Right renal pelvis (tissue), 4 donors: ENCODE results near the gene ZBTB24. TPM values are rescaled to one million over a fixed set of nuclear protein-coding genes. Genes with fewer than 3 reads are reported as not detected.
A peak's percentile ranks its signal among the peaks of the same experiment; 100 is the strongest.
"Not testable (repeated sequence)": the region's sequence is repeated elsewhere in the genome, so short reads cannot be mapped to it uniquely, and the experiment has no call there.

ENCODE experiments used
- DNase-seq, 4 donors: peaks; one replicate each; pipeline ENCODE4 v3.0.0-alpha.2; 2013; ENCODE audit warnings: low read depth in 4 of 4, low spot score in 3 of 4, missing footprints in 1 of 4
- polyA plus RNA-seq, 4 donors: library from polyadenylated mRNA; unstranded; fragments of 120-200 nt; gene quantifications; one replicate each; pipeline ENCODE4 v1.2.1, GENCODE V29; 2013; ENCODE audit not compliant: insufficient read length in 4 of 4

Gene ZBTB24
- polyA plus RNA-seq, 4 donors: 14.6 to 17.9 (median 15.6) TPM

DNA sequence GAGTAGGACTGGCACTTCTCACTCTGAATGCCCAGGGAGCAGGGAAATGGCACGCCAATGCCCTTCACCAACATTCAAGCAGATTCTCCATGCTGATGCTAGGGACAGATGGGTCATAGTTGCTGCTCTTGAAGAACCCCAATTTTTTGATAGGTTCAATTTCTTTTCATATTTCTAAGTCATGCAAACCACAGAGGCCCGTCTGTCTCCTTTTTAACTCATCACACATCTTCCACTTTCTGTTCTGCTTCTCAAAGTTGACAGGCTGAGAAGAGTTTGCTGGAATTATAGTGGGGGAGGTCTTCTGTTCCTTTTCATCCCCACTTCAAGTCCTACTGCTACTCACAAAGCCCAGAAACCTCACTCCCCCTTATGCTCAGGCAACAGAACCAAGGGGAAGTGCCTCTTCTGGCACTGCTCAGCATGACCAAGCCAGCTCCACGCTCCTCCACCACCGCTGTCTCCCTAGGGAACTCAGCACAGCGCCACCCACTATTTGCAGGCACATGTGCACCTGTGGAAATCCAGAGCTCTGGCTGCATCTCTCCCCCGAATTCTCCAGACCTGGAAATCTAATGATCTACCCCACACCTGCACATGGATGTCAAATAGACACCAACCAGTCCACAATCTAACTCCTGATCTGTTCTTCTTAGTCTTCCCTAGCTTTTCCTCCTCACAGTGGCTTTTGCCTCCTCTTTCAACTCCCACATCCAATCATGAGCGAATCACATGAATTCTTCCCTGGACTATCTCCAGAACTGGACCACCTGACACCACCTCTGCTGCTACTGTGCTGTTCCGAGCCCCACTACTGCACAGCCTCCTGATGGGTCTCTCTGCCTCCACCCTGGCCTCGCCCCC is 10.7 kb downstream of the ZBTB24 start:
- no peak for DNase-seq

DNA sequence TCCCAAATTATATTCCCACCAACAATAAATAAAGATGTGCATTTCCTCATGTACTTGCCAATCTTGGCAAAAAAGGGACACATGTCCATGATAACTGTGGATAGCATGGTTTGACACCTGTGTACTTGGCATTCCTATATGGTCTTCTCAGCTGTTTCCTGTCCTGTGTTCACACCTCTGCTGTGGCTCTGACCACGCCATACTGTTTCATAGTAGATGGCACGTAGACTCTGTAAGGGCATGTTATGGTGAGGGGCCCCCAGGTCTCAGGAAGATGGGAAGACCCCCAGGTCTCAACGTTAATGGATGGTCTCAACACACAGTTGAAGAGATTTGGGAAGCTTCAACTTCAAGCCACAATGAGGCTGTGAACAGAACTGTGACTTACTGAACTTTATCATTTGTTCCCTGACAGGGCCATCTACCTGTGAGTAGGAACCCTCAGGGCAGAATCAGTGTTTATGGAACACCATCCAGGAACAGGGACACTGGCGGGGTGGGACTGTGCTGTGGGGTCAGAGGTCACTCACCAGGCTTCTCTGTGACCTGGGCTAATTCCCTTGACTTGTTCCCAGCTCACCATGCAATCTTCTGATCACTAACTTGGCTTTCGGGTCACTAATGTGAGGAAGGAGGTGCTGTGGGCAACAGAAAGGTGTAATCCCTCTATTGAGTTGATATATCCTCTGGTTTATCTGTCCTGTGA is 11.8 kb downstream of the ZBTB24 start:
- no peak for DNase-seq

DNA sequence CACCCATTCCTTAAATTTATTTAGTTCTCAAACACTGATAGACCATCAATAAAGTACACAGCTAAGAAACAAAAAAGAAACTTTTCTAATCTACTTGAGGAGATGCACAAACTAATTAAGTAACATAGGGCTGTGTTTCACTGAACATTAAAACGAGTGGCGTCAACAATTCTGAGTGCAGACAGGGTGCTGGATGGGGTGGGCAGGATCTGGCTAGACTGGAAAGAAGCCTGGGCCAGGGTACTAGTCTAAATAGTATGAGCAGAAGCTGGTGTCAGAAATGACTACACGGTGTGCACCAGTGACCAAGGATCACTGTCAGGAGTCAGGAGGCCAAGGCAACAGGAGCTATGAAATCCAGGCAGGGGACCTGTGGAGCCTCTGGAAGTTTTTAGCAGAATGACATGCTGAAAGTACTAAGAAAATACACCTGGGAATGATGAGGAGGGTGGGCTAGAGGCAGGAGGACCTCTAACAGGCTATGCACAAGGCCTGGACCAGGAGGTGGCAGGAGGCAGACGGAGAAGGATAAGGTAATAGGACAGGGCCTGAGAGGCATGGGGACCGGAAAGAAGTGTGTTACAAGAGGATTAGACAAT is 13.3 kb downstream of the ZBTB24 start:
- DNase-seq: no peak

DNA sequence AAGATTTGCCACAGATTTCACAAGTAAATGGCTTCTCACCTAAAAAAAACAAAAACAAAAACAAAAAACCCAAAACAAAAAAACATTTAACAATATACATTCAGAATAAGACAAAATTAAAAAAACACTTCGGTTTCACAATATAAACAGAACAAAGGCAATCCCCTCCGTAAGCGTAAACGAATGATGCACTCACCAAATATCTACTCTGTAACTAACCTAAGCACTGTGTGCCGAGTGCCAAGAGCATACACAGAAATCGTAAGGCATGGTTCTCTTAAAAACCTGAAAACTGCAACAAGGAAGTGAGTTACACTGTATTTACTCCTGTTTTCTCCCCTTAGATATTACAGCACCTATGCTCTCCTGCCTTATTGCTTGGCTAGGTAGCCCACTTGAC is 15.3 kb downstream of the ZBTB24 start:
- DNase-seq: no peak

DNA sequence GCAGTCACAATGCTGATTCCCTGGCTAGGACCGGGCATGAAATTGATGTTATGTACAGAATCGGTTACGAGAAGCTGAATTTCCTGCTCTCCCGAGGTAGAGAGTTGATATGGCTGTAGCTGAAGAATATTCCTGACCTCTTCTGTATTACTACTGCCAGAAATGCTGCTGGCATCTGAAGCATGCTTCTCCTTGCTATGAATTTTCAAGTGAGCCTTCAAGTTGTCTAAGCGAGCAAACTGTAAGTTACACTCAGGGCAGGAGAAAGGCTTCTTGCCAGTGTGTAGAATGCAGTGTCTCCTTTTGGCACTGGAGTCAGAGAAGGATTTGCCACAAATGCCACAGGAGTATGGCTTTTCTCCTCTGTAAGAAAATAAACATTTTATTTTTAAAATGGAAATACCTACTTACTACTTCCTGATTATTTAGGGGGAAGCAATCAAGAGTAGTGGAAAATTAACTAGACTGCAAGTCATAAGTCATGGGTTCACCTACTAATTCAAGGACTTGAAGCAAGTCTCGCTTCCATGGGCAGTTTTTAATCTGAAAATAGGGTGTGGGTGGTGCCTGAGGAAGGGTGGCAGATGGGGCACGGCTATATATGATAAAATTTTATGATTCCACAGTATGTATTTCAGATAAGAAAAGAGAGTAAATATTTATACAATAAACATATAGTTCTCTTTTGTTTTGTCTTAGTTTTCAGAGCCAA is 16.7 kb downstream of the ZBTB24 start:
- no peak for DNase-seq

DNA sequence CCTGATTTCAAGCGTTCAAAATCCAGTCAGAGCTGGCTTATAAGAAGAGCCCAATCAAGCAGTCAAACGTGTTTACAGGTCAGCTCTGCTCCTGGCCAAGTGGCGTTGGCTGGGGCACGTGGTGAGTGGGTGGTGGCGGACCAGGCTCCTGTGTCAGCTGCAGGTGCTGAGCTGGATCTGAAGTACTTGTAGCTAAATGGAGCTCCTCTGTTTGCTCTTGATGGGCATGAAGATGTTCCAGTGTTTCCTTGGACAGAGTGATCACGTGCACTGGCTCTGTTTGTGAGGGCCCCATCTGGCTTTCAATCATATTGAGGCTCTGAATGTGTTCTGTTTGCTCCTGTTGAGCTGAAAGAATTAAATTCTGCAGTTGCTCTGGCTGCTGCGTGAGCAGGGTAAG is 17.2 kb downstream of the ZBTB24 start:
- DNase-seq: no peak

DNA sequence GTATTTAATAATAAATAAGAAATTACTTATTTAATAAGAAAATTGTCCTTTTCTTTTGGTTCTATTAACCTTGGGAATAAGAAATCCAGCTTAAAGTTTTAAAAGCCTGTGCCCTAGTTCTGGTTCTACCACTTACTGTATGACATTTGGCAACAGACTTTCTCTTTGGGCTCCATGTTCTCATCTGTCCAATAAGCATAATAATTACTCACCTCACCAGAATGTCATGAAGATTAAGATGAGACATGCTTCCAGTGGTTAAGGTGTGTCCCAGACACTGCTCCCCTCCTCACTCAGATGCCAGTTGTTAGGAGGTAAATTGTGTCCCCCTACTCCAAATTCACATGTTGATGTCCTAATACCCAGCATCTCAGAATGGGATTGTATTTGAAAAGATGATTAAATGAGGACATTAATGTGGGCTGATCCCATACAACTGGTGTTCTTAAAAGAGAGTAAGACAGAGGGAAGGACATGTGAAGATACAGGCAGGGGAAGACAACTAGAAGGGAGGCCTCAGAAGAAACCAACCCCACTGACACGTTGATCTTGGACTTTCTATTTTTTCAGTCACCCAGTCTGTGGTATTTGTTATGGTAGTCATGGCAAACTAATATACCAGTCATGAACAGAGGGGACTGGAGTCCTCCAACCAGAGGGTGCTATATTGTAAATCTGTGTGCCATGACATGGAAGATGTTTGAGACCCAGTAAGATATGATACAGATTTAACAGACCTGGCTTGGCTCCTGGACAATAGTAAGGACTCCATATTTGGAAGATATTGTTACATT is 21.1 kb downstream of the ZBTB24 start:
- DNase-seq: no peak

DNA sequence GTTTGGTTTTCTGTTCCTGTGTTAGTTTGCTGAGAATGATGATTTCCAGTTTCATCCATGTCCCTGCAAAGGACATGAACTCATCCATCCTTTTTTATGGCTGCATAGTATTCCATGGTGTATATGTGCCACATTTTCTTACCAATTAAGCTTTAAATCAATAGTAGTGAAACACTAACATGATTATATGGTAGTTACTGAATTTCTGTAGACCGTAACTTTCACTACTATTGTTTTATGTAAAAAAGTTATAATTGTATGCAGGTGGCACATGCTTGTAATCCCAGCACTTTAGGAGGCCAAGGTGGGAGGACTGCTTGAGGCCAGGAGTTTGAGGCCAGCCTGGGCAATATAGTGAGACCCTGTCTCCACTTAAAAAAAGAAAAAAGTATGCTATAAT is 21.8 kb downstream of the ZBTB24 start:
- DNase-seq: not testable (repeated sequence)

DNA sequence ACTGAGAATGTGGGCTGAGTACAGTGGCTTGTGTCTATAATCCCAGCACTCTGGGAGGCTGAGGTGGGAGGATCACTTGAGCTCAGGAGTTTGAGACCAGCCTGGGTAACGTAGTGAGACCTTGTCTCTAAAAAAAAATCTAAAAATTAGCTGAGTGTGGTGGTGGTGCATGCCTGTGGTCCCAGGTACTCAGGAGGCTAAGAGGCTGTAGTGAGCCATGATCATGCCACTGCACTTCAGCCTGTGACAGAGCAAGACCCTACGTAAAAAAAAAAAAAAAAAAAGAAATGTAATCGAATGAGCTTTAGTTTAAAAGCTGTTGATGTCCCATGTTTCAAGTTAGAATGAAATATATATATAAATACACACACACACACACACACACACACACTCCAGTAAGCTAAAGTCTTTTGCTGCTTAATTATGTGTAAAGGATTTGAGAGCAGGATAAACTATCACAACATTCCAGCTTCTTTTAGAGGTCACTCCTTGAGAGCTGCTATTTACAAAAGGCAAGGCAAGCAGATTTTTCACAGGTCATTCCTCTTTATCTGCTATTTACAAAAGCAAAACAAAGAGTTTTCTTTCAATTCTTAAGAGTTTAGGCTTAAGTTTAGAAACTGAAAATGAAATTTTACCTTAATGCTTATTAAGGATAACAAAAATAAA is 22.7 kb downstream of the ZBTB24 start:
- DNase-seq: no peak

DNA sequence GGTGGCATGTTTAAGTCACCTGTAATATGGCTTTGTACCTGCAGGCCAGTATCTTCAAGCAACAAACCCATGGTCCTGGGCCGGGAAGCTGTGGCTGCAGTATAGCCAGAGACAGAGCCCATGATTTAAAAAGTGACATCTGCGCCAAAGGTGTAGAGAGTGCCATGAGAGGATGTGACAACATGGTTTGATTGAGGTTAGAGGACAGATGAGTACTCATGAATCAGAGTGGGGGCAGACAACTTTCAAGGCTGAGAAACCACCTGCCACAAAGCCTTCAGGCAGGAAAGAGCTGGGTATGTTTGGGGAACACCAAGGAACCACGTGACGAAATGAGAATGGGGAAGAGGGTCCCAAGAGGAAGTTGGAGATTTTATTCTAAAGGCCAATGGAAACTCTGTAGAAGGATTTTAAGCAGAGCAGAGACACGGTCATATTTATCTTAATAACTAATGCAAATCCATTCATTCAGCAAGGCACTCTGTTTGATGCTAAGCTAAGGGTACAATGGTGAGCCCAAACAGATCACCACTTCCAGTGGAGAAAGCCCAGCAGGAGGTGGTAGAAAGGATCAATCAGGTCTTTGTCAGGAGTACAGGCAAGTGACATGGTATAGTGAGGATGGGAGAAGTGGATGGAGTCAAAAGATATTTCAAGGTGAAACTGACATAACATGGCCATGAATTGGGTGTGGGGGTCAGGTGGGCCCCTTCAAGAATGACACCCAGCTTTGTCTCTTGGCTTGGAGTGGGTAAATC is 24.1 kb downstream of the ZBTB24 start:
- DNase-seq: no peak

DNA sequence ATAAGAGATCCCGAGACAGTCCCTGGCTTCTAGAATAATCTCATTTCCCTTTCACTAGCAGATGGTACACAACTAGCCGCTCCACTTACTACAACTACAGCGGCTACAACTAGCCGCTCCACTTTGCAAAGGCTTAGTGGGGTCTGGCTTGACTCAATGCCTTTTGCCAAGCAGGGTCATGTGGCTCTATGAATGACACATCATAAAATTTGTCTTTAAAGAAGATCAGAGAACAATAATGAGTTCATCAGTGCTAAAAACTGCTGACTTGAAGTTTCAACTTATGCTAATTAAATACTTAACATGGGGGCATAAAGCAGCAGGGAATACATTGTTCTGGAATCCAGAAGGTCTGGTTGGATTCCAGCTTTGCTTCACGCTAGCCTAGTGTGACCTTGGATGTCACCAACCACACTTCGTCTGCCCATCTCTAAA is 25.4 kb downstream of the ZBTB24 start:
- no peak for DNase-seq

DNA sequence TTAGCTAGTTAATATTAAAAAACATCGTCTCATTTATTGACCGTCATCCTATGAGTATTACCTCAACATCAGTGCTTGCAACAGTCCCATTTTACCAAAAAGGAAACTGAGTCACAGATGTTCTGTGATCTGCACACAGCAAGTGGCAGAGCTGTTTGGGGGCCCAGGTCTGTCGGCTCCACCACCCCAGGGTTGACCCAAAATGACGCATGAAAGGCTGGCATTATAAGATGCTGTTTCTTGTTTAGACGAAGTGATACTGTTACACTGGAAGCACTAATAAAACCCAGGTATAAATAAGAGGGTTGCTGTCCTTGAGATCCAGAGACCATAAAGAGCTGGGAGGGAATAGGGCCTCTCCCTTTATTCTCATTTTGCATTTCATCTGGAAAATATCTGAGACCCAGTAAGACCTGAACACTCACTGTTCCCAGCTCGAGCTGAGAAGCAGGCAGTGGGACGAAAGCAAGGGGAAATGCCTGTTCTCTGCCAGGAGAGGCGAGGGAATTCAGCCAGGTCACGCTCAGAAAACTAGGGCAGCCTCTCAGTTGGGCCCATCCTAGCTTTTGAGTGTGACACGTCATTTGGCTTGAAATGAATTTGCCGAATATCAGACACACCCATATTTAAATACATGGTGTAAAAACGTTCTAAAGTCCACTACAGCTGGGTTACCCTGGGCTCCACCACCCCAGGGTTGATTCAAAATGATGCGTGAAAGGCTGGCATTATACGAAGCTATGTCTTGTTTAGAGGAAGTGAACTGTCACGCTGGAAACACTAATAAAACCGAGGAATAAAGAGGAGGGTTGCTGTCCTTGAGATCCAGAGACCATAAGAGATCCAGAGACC is 26.1 kb downstream of the ZBTB24 start:
- DNase-seq: no peak

DNA sequence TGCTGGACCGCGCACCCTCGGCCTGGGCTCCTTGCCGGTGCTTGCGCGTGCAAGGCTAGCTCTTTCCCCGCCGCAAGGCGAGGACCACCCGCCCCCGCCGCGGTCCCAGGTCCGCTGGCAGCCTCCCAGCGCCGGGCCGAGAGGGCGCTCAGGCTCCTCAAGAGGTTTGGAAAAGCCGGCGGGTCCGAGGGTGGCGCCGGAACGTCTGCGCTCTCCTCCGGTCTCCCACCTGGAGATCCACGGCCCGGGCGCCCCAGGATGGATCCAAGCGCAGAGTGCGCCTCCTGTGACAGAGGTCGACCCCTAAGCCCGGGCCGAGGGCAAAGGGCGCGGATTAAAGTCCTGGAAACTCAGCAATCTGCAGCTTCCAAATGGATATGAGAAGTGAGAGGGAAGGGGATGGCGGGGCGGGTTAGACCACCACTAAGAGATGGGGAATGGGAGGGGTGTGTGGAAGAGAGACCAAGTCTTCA is 26.9 kb downstream of the ZBTB24 start:
- no peak for DNase-seq

DNA sequence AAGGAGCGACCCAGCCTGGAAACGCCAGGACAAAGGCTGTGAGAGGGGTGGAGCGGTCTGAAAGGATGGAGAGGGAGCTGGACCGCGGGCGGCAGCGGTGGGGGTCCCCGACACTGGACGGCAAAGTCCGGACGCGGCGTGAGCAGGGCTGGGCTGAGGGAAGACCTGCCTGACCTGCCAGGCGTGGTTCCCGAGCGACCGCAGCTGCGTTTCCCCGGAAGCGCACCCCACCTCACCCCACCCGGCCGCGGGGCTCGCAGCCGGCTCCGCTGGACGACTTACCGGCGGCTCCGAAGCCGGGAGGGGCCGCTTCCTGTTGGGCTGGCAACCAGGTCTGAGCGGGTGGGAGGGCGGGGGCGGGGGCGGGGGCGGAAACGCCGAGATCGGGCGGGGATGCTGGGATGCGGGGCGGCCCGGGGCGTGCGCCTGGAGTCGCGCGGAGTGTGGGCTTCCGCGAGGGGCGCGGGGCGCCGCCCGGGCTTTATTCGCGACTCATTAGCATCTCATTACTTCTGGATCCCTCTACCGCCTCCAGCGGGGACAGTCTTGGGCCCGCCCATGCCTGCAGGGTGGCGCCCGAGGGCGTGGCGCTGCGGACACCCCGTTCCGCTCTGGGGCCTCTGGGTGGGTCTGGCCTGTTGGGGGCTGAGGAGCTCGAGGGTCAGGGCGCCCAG is 27.4 kb downstream of the ZBTB24 start, which contains the start of gene MICAL1:
Gene MICAL1, minus strand, starts transcription at position 336 of the 674 bp plus-strand sequence. CDS start 1,576 bp downstream, outside the sequence.
- DNase-seq: peak in 2 of 4 donors; percentile 27 to 36

DNA sequence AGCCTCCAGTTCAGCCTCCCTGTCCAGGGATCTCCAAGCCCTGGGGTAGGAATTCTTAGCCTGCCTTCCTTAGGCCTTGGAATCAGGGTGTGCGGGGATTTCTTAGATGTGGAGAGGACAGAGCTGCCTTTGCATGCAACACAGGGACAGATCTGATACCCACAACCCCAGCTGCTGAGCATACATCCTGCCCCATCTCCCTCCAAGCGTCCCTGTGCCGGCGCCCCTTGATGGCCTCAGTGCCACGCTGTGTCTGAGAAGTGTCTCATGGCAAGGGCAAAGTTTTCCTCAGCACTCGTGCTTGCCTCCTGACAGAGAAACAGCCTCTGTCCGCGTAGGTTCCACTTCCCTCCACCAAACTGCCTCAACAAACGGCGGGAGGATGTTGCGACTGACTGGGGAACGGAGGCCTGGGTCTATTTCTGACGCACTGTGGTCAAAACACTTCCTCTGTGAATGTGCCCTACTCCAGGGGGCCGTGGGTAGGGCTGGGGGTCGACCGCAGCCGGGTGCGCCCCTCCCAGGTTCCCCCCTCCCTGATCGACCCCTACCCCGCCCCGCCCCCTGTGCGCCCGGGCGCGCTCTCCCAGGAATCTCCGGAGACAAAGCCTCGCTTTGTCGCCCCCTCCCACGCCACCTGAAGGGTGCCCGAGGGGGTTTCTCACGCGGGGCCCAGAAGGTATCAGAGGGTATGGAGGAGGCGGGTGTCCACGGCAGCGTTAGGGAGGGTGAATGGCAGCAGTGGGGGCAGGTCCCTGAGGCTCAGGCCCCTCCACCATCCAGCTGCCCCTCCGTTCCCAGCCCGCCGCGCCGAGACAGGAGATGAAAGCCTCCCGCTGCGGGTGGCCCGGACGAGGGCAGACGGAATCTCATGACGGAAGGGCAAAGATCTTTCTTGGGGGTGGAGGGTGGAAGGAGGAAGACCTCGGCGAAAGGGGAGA is 28.3 kb downstream of the ZBTB24 start:
- no peak for DNase-seq
